ENCODE results near the gene B3GNT8. TPM values are rescaled to one million over a fixed set of nuclear protein-coding genes. Genes with fewer than 3 reads are reported as not detected.

The B3GNT8 gene
- polyA plus RNA-seq, 1 donor from 2014 or later: not detected

- H3K9me2 ChIP-seq (ENCODE audit: insufficient read depth, low read length): no peaks in the 10 kb centered on the region
- no peak overlapping the region for H3K4me2 ChIP-seq (ENCODE audit: low read length)
These were observed 18.4 kb upstream of the B3GNT8 start for GRCh38 chr19:41445575-41445974.

DNA sequence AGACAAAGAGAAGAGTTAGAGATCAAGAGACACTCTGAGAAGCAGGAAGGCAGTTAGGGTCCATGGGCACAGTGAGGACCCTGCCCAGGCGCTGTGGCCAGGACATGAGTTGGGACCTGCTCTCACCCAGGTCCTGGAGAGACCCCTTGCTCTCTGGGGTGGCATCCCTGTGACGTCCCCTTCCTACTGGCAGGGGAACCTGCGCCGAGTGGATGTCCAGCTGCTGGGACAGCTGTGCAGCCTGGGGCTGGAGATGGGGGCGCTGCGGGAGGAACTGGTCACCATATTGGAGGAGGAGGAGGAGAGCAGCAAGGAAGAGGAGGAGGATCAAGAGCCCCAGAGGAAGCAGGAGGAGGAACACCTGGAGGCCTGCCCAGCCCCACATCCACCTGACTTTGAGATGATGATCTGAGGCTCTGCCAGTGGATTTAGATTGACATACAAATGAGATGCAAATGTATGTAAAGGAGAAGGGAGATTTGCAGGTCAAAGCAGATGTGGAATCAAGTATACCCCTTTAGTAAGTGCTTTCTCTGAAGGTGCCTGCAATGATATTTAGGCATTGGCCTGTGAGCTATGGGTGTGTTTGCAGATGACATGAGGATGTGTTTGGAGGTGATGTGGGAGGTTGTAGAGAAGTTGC, 16.8 kb upstream of the B3GNT8 start:
- Histone ChIP-seq H2AFZ (ENCODE audit: low read depth, low read length) (no peak overlapping the region), H3K4me2 (ENCODE audit: low read length) (no peak overlapping the region)
- TF ChIP-seq TAF1 (IDR thresholded peaks at IDR 0.05; ENCODE audit: low read depth): no peak
- no peak for TF ChIP-seq MXI1 (conservative IDR thresholded peaks at IDR 0.05; ENCODE audit: poor library complexity, severe bottlenecking)
- no peak for TF ChIP-seq EZH2 (IDR thresholded peaks at IDR 0.05; ENCODE audit: borderline replicate concordance, insufficient read depth, low read length, poor library complexity, severe bottlenecking)
- no peak for TF ChIP-seq SMC3 (conservative IDR thresholded peaks at IDR 0.05; ENCODE audit: poor library complexity)
- no peak for TF ChIP-seq RAD21 (conservative IDR thresholded peaks at IDR 0.05)
- TF ChIP-seq EP300 (conservative IDR thresholded peaks at IDR 0.05; ENCODE audit: poor library complexity, severe bottlenecking): no peak
- no peak for TF ChIP-seq CTCF (IDR thresholded peaks at IDR 0.05; ENCODE audit: poor library complexity, severe bottlenecking)
- no peak for TF ChIP-seq POLR2AphosphoS5 (IDR thresholded peaks at IDR 0.05)

More at GRCh38 chr19:41445575-41445974, 18.4 kb upstream of the B3GNT8 start:
- H4K20me1 ChIP-seq (ENCODE audit: insufficient read depth): no peaks in the 10 kb centered on the region
- H3F3A ChIP-seq (ENCODE audit: insufficient read depth, low read length, poor library complexity, severe bottlenecking): no peaks in the 10 kb centered on the region
- no peaks in the 10 kb centered on the region for H3K9me3 ChIP-seq (ENCODE audit: low read length)
- TF ChIP-seq EZH2 (IDR thresholded peaks at IDR 0.05; ENCODE audit: borderline replicate concordance, insufficient read depth, low read length, poor library complexity, severe bottlenecking) (no peak), RAD21 (conservative IDR thresholded peaks at IDR 0.05) (no peak), CTCF (IDR thresholded peaks at IDR 0.05; ENCODE audit: poor library complexity, severe bottlenecking) (no peak), MXI1 (conservative IDR thresholded peaks at IDR 0.05; ENCODE audit: poor library complexity, severe bottlenecking) (no peak), TAF1 (IDR thresholded peaks at IDR 0.05; ENCODE audit: low read depth) (no peak), EP300 (conservative IDR thresholded peaks at IDR 0.05; ENCODE audit: poor library complexity, severe bottlenecking) (no peak), POLR2AphosphoS5 (IDR thresholded peaks at IDR 0.05) (no peak), SMC3 (conservative IDR thresholded peaks at IDR 0.05; ENCODE audit: poor library complexity) (no peak)
- TF ChIP-seq, protein P1, sequence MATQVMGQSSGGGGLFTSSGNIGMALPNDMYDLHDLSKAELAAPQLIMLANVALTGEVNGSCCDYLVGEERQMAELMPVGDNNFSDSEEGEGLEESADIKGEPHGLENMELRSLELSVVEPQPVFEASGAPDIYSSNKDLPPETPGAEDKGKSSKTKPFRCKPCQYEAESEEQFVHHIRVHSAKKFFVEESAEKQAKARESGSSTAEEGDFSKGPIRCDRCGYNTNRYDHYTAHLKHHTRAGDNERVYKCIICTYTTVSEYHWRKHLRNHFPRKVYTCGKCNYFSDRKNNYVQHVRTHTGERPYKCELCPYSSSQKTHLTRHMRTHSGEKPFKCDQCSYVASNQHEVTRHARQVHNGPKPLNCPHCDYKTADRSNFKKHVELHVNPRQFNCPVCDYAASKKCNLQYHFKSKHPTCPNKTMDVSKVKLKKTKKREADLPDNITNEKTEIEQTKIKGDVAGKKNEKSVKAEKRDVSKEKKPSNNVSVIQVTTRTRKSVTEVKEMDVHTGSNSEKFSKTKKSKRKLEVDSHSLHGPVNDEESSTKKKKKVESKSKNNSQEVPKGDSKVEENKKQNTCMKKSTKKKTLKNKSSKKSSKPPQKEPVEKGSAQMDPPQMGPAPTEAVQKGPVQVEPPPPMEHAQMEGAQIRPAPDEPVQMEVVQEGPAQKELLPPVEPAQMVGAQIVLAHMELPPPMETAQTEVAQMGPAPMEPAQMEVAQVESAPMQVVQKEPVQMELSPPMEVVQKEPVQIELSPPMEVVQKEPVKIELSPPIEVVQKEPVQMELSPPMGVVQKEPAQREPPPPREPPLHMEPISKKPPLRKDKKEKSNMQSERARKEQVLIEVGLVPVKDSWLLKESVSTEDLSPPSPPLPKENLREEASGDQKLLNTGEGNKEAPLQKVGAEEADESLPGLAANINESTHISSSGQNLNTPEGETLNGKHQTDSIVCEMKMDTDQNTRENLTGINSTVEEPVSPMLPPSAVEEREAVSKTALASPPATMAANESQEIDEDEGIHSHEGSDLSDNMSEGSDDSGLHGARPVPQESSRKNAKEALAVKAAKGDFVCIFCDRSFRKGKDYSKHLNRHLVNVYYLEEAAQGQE (IDR thresholded peaks at IDR 0.05; ENCODE audit: borderline replicate concordance): no peak
- no peak overlapping the region for H2AFZ ChIP-seq (ENCODE audit: low read depth, low read length)
- H3K27ac ChIP-seq (ENCODE audit: low read length): no peak overlapping the region
- no peak overlapping the region for H3K4me3 ChIP-seq (ENCODE audit: low read length)
- H3K9ac ChIP-seq (ENCODE audit: low read length): no peak overlapping the region
- peaks cover 3% of the 10 kb centered on the region for H3K27me3 ChIP-seq (ENCODE audit: insufficient read depth, low read depth, low read length)
- H3K36me3 ChIP-seq (ENCODE audit: insufficient read depth, low read length): no peaks in the 10 kb centered on the region
- H3K79me2 ChIP-seq (replicated peaks; ENCODE audit: insufficient read depth, low read length): no peaks in the 10 kb centered on the region

More for the DNA sequence above, 16.8 kb upstream of the B3GNT8 start:
- Histone ChIP-seq H3K79me2 (replicated peaks; ENCODE audit: insufficient read depth, low read length) (peaks cover 3% of the 10 kb centered on the region), H3K27ac (ENCODE audit: low read length) (no peak overlapping the region), H3K36me3 (ENCODE audit: insufficient read depth, low read length) (no peaks in the 10 kb centered on the region), H3K27me3 (ENCODE audit: insufficient read depth, low read depth, low read length) (peaks cover 3% of the 10 kb centered on the region), H3F3A (ENCODE audit: insufficient read depth, low read length, poor library complexity, severe bottlenecking) (no peaks in the 10 kb centered on the region), H3K4me3 (ENCODE audit: low read length) (no peak overlapping the region), H3K9me2 (ENCODE audit: insufficient read depth, low read length) (no peaks in the 10 kb centered on the region), H4K20me1 (ENCODE audit: insufficient read depth) (no peaks in the 10 kb centered on the region), H3K9me3 (ENCODE audit: low read length) (no peaks in the 10 kb centered on the region), H3K9ac (ENCODE audit: low read length) (no peak overlapping the region)

Measured in neural cell (in vitro differentiated cells).